ENCODE data around the gene ENO2. TPM values are rescaled to one million over a fixed set of nuclear protein-coding genes. Genes with fewer than 3 reads are reported as not detected.

ENO2 gene
- total RNA-seq, 5 donors from 2014 or later (not counting 1 experiment from before 2014, with no cell fraction given), result 87.2 to 176 (median 148) TPM

- DNase-seq (peak in 1 of 35 experiments; percentile 5), ATAC-seq (replicated peaks in 1 of 4) (no peak)
- no peaks in the 10 kb centered on the region for H3K9me3 ChIP-seq
- no peaks in the 10 kb centered on the region for H3K9me3 Mint-ChIP-seq
- peaks cover 3 to 56% of the 10 kb centered on the region in 2 donors for H3K36me3 ChIP-seq (ENCODE audit: control insufficient read depth in 2 of 2, extremely low read depth in 1 of 2, insufficient read depth in 1 of 2, low read length in 1 of 2)
- ChIA-PET CTCF (interaction anchor here (0.6 to 5.6 kb wide), 15 partner anchors 9 to 144 kb away, joined by 3 to 69 read pairs (median 4); partner anchors contain the start of genes C12orf57 (in 2 of the 2), PTPN6 (in 2 of the 2), RNU7-1 (in 2 of the 2) and SPSB2 (in 1 of the 2)), POLR2A (interaction anchor here (0.6 to 1.9 kb wide), 3 partner anchors 20 to 375 kb away, joined by 3 to 18 read pairs (median 3); partner anchors contain the start of genes C12orf57 (in 1 of the 2), RNU7-1 (in 1 of the 2) and SPSB2 (in 1 of the 2))
- H3K27me3 Mint-ChIP-seq, result no peaks in the 10 kb centered on the region
- peak overlapping the region; percentile 83 to 87 for H3K27ac Mint-ChIP-seq
- no peak overlapping the region for H3K4me3 ChIP-seq (ENCODE audit: control insufficient read depth in 1 of 2, extremely low read depth in 1 of 2, low read length in 1 of 2)
- 78% methylated on average over 5 of the region's 17 CpGs for WGBS (ENCODE audit: insufficient coverage)
- H3K27ac ChIP-seq (ENCODE audit: low read length), result peak overlapping the region; percentile 69
- peaks cover 51 to 65% (median 58%) of the 10 kb centered on the region in 3 donors for H3K4me1 Mint-ChIP-seq
- H3K27me3 ChIP-seq (replicated peaks in 1 of 2; ENCODE audit: control insufficient read depth in 2 of 2, extremely low read depth in 1 of 2, insufficient read depth in 2 of 2, low read length in 1 of 2), result no peaks in the 10 kb centered on the region
- no peak overlapping the region for H3K4me3 Mint-ChIP-seq
- peaks cover 33 to 72% of the 10 kb centered on the region in 2 experiments for H3K4me1 ChIP-seq (ENCODE audit: control insufficient read depth in 1 of 2, extremely low read depth in 1 of 2, insufficient read depth in 2 of 2, low read length in 2 of 2)
- H3K36me3 Mint-ChIP-seq, result peaks cover 29% of the 10 kb centered on the region
Measured at GRCh38 chr12:6963791-6964413, 49.5 kb downstream of the ENO2 start.

DNA sequence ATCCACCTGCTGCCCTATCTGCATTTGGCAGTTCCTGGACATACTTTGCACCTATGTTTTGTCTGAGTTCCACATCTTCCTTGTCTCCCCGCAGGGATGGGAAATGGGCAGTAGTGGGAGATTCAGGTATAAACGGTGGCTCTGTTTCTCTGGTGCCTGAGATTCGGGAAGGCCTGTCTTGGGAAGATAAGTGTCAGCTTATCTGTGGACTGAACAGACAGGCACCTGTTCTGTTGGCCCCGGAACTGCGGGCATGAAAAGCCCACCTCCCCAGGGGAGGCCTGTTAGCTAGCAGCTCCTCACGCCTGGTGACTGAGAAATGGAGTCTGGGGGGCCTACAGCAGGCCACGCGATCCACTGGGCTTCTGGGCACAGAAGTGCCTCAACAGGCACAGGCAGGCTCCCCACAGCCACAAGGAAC is 50.2 kb downstream of the ENO2 start:
- 64% methylated on average over 6 of the region's 8 CpGs for WGBS (ENCODE audit: insufficient coverage)
- DNase-seq (no peak), ATAC-seq (replicated peaks in 1 of 4) (no peak)
- ChIA-PET POLR2A (interaction anchor here (0.9 to 1.9 kb wide), 4 partner anchors 9 to 92 kb away, joined by 3 to 18 read pairs (median 4); partner anchors contain the start of genes C12orf57 (in 2 of the 2), RNU7-1 (in 2 of the 2) and SPSB2 (in 1 of the 2)), CTCF (interaction anchor here (0.6 to 5.6 kb wide), 20 partner anchors 9 to 143 kb away, joined by 3 to 69 read pairs (median 4); partner anchors contain the start of genes C12orf57 (in 2 of the 2), PTPN6 (in 2 of the 2), RNU7-1 (in 2 of the 2) and LPCAT3 (in 1 of the 2))
- Mint-ChIP-seq H3K4me3 (no peak overlapping the region), H3K9me3 (no peaks in the 10 kb centered on the region), H3K27ac (peak overlapping the region; percentile 83 to 87), H3K4me1 (peaks cover 50 to 64% (median 58%) of the 10 kb centered on the region in 3 donors), H3K36me3 (peaks cover 28% of the 10 kb centered on the region), H3K27me3 (no peaks in the 10 kb centered on the region)
- Histone ChIP-seq H3K27me3 (replicated peaks in 1 of 2; ENCODE audit: control insufficient read depth in 2 of 2, extremely low read depth in 1 of 2, insufficient read depth in 2 of 2, low read length in 1 of 2) (no peaks in the 10 kb centered on the region), H3K4me3 (ENCODE audit: control insufficient read depth in 1 of 2, extremely low read depth in 1 of 2, low read length in 1 of 2) (no peak overlapping the region), H3K27ac (ENCODE audit: low read length) (peak overlapping the region; percentile 69), H3K36me3 (ENCODE audit: control insufficient read depth in 2 of 2, extremely low read depth in 1 of 2, insufficient read depth in 1 of 2, low read length in 1 of 2) (peaks cover 3 to 57% of the 10 kb centered on the region in 2 donors), H3K9me3 (no peaks in the 10 kb centered on the region), H3K4me1 (ENCODE audit: control insufficient read depth in 1 of 2, extremely low read depth in 1 of 2, insufficient read depth in 2 of 2, low read length in 2 of 2) (peaks cover 35 to 72% of the 10 kb centered on the region in 2 experiments)

DNA sequence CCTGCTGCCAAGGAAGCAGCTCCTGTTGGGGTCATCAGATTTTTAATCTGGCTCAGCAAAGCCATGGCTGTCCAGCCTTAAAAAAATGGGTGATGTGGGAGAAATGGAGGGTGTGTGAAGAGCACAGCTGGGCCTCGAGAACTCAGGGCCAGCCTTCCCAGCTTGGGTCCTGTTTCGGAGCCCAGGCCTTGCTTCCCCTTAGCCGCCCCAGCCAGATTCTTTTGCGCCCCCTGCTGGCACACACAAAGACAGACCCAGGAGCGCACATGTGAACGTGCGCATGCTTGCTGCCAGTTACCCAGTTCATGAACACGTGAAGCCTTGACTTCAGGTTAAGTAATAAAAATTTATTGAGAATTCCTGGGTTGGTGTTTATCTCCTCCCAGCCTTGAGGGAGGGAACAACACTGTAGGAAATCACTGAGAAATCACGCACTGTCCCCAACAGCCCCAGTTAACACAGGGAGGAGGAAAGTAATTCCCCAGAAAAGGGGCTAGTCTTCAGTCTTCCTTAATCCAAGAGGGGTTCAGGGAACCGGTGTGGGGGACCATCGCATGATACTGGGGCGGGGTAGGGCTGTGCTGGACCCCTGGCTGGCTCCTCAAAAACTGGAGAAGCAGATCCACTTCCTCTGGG is 50.8 kb downstream of the ENO2 start:
- H3K36me3 ChIP-seq (ENCODE audit: control insufficient read depth in 2 of 2, extremely low read depth in 1 of 2, insufficient read depth in 1 of 2, low read length in 1 of 2), result peaks cover 3 to 55% of the 10 kb centered on the region in 2 donors
- H3K36me3 Mint-ChIP-seq, result peaks cover 28% of the 10 kb centered on the region
- ChIA-PET CTCF (interaction anchor here (0.6 to 5.6 kb wide), 17 partner anchors 10 to 113 kb away, joined by 3 to 69 read pairs (median 4); partner anchors contain the start of genes C12orf57 (in 2 of the 2), PTPN6 (in 2 of the 2), RNU7-1 (in 2 of the 2) and LPCAT3 (in 1 of the 2)), POLR2A (interaction anchor here (0.9 to 1.9 kb wide), 3 partner anchors 10 to 21 kb away, joined by 3 to 18 read pairs (median 4); partner anchors contain the start of genes C12orf57 (in 2 of the 2) and RNU7-1 (in 2 of the 2))
- no peaks in the 10 kb centered on the region for H3K27me3 ChIP-seq (replicated peaks in 1 of 2; ENCODE audit: control insufficient read depth in 2 of 2, extremely low read depth in 1 of 2, insufficient read depth in 2 of 2, low read length in 1 of 2)
- 6% methylated on average over 3 of the region's 12 CpGs for WGBS (ENCODE audit: insufficient coverage)
- peaks cover 44 to 62% (median 55%) of the 10 kb centered on the region in 3 donors for H3K4me1 Mint-ChIP-seq
- no peak overlapping the region for H3K4me3 Mint-ChIP-seq
- no peaks in the 10 kb centered on the region for H3K27me3 Mint-ChIP-seq
- ATAC-seq (replicated peaks in 1 of 4), result peak; percentile 43 to 52 (median 49)
- H3K4me3 ChIP-seq (ENCODE audit: control insufficient read depth in 1 of 2, extremely low read depth in 1 of 2, low read length in 1 of 2), result no peak overlapping the region
- H3K9me3 Mint-ChIP-seq, result no peaks in the 10 kb centered on the region
- no peaks in the 10 kb centered on the region for H3K9me3 ChIP-seq
- peak overlapping the region; percentile 83 to 87 for H3K27ac Mint-ChIP-seq
- peaks cover 30 to 72% of the 10 kb centered on the region in 2 experiments for H3K4me1 ChIP-seq (ENCODE audit: control insufficient read depth in 1 of 2, extremely low read depth in 1 of 2, insufficient read depth in 2 of 2, low read length in 2 of 2)
- peak; percentile 73 to 95 (median 84) for DNase-seq
- peak overlapping the region; percentile 69 for H3K27ac ChIP-seq (ENCODE audit: low read length)

DNA sequence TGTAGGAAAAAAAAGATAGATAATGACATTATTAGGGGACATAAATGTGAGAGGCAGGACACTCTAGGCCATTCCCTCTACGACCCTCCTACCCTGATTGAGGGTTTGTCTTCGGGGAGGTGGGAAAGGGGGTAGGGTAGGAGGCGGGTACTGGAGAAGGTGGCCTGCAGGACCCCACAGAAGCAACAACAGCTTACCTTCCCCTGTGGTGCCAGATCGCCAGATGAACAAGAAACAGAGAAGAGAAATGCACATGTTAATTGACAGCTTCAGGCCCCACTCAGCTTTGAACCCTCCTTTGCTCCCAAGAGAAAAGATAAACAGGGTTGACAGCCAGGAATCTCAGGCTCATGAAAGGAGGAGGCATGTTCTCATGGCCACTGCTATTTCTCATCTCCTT is 51.3 kb downstream of the ENO2 start:
- ChIA-PET CTCF (interaction anchor here (0.9 to 3.2 kb wide), 7 partner anchors 13 to 93 kb away, joined by 3 to 11 read pairs (median 7); partner anchors contain the start of genes C12orf57 (in 1 of the 2), RNU7-1 (in 1 of the 2) and SPSB2 (in 1 of the 2)), POLR2A (interaction anchor here in 1 of 2 donors (1.0 kb wide), 1 partner anchor 22 kb away, joined by 6 read pairs; the partner anchor contains the start of genes C12orf57 and RNU7-1)
- no peaks in the 10 kb centered on the region for H3K9me3 Mint-ChIP-seq
- Histone ChIP-seq H3K4me1 (ENCODE audit: control insufficient read depth in 1 of 2, extremely low read depth in 1 of 2, insufficient read depth in 2 of 2, low read length in 2 of 2) (peaks cover 24 to 70% of the 10 kb centered on the region in 2 experiments), H3K27me3 (replicated peaks in 1 of 2; ENCODE audit: control insufficient read depth in 2 of 2, extremely low read depth in 1 of 2, insufficient read depth in 2 of 2, low read length in 1 of 2) (no peaks in the 10 kb centered on the region), H3K9me3 (no peaks in the 10 kb centered on the region), H3K36me3 (ENCODE audit: control insufficient read depth in 2 of 2, extremely low read depth in 1 of 2, insufficient read depth in 1 of 2, low read length in 1 of 2) (peaks cover 3 to 49% of the 10 kb centered on the region in 2 donors), H3K27ac (ENCODE audit: low read length) (peak overlapping the region; percentile 69), H3K4me3 (ENCODE audit: control insufficient read depth in 1 of 2, extremely low read depth in 1 of 2, low read length in 1 of 2) (no peak overlapping the region)
- H3K36me3 Mint-ChIP-seq, result peaks cover 28% of the 10 kb centered on the region
- no peak for ATAC-seq (replicated peaks in 1 of 4)
- peaks cover 42 to 60% (median 53%) of the 10 kb centered on the region in 3 donors for H3K4me1 Mint-ChIP-seq
- 40% methylated on average over 1 of the region's 4 CpGs for WGBS (ENCODE audit: insufficient coverage)
- DNase-seq, result no peak
- no peaks in the 10 kb centered on the region for H3K27me3 Mint-ChIP-seq
- no peak overlapping the region for H3K4me3 Mint-ChIP-seq
- peak overlapping the region in 1 of 2 donors; percentile 87 for H3K27ac Mint-ChIP-seq

DNA sequence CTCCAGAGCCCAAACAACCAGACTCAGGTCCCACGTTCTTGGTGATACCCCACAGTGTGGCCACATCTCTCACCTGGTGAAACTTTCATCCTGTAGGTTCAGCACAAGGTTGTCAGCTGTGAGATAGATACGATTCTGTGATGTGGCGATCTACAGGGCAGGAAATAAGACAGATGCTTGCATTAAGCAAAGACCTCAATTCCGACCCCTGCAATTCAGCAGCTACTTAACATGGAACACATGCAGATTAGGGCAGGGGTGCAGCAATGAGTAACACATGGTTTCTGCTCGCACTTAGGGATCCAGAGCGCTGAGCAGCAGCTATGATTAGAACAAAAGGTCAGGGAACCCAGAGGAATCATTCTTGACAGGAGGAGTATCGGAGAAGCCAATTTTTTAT is 52.0 kb downstream of the ENO2 start:
- Histone ChIP-seq H3K36me3 (ENCODE audit: control insufficient read depth in 2 of 2, extremely low read depth in 1 of 2, insufficient read depth in 1 of 2, low read length in 1 of 2) (peaks cover 3 to 43% of the 10 kb centered on the region in 2 donors), H3K9me3 (no peaks in the 10 kb centered on the region), H3K4me3 (ENCODE audit: control insufficient read depth in 1 of 2, extremely low read depth in 1 of 2, low read length in 1 of 2) (no peak overlapping the region), H3K27me3 (replicated peaks in 1 of 2; ENCODE audit: control insufficient read depth in 2 of 2, extremely low read depth in 1 of 2, insufficient read depth in 2 of 2, low read length in 1 of 2) (no peaks in the 10 kb centered on the region), H3K27ac (ENCODE audit: low read length) (no peak overlapping the region), H3K4me1 (ENCODE audit: control insufficient read depth in 1 of 2, extremely low read depth in 1 of 2, insufficient read depth in 2 of 2, low read length in 2 of 2) (peaks cover 18 to 66% of the 10 kb centered on the region in 2 experiments)
- ChIA-PET CTCF (interaction anchor here (0.6 to 3.2 kb wide), 8 partner anchors 17 to 94 kb away, joined by 3 to 11 read pairs (median 5); partner anchors contain the start of genes C12orf57 (in 2 of the 2), RNU7-1 (in 2 of the 2) and SPSB2 (in 1 of the 2)), POLR2A (interaction anchor here (0.8 to 1.0 kb wide), 3 partner anchors 12 to 23 kb away, joined by 3 to 6 read pairs (median 3); partner anchors contain the start of genes C12orf57 (in 1 of the 2) and RNU7-1 (in 1 of the 2))
- Mint-ChIP-seq H3K4me3 (no peak overlapping the region), H3K9me3 (no peaks in the 10 kb centered on the region), H3K4me1 (peaks cover 39 to 58% (median 51%) of the 10 kb centered on the region in 3 donors), H3K27ac (peak overlapping the region; percentile 53 to 56), H3K36me3 (peaks cover 28% of the 10 kb centered on the region), H3K27me3 (no peaks in the 10 kb centered on the region)
- DNase-seq (peak in 1 of 35 experiments; percentile 1), ATAC-seq (replicated peaks in 1 of 4) (no peak)
- 82% methylated on average over 6 of the region's 7 CpGs for WGBS (ENCODE audit: insufficient coverage)

All from T-cell (primary cell).